ENCODE measurements around the gene SLC25A36. TPM values are rescaled to one million over a fixed set of nuclear protein-coding genes. Genes with fewer than 3 reads are reported as not detected.

Gene SLC25A36
- total and polyA plus RNA-seq, 4 donors, result 70.2 to 225 (median 106) TPM

Other genes starting within 250 kb of the SLC25A36 start
- gene SPSB4, start 109.5 kb downstream of the SLC25A36 start, total RNA-seq, result 1 to 10 TPM; 5.3 to 8.1 TPM
- 10 to 100 TPM; 20.5 to 22.8 TPM for gene SPSB4, start 109.5 kb downstream of the SLC25A36 start, polyA plus RNA-seq (ENCODE audit: insufficient read length in 2 of 2)